ENCODE measurements around the gene EXOSC7. TPM values are rescaled to one million over a fixed set of nuclear protein-coding genes. Genes with fewer than 3 reads are reported as not detected.

EXOSC7 gene
- total and polyA plus RNA-seq, 9 of the 15 experiments (the other 6 are each of a cell fraction or from before 2014, with no cell fraction given) = 88.5 to 237 (median 112) TPM

DNA sequence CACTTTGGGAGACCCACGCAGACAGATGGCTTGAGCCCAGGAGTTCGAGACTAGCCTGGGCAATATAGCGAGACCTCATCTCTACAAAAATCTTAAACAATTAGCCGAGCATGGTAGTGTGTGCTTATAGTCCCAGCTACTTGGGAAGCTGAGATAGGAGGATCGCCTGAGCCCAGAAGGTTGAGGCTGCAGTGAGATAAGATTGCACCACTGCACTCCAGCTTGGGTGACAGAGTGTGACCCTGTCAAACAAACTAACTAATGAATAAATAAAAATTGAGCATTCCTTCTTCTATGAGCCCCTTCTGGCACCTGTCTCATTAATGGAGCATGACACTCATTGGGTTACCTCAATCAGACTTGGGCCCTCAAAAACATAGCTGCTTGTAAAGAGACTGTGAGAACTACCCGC, 7.6 kb upstream of the EXOSC7 start (continued):
- TF ChIP-seq, protein P1, sequence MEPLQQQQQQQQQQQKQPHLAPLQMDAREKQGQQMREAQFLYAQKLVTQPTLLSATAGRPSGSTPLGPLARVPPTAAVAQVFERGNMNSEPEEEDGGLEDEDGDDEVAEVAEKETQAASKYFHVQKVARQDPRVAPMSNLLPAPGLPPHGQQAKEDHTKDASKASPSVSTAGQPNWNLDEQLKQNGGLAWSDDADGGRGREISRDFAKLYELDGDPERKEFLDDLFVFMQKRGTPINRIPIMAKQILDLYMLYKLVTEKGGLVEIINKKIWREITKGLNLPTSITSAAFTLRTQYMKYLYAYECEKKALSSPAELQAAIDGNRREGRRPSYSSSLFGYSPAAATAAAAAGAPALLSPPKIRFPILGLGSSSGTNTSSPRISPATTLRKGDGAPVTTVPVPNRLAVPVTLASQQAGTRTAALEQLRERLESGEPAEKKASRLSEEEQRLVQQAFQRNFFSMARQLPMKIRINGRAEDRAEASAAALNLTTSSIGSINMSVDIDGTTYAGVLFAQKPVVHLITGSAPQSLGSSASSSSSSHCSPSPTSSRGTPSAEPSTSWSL (CRISPR knock-in tag; IDR thresholded peaks at IDR 0.05; ENCODE audit: borderline replicate concordance) = no peak
- TF ChIP-seq SUPT5H (IDR thresholded peaks at IDR 0.05) (no peak), TCF7L2 (IDR thresholded peaks at IDR 0.05; ENCODE audit: low read depth, low read length) (peak; percentile 24; the same call in 1 of the 2 replicates), ZNF165 (CRISPR knock-in tag; IDR thresholded peaks at IDR 0.05; ENCODE audit: borderline replicate concordance) (no peak), SP2 (IDR thresholded peaks at IDR 0.05; ENCODE audit: extremely low read depth, low read depth, low read length, poor library complexity, severe bottlenecking) (no peak), ZZZ3 (IDR thresholded peaks at IDR 0.05) (no peak), KLF10 (CRISPR knock-in tag; IDR thresholded peaks at IDR 0.05) (no peak), FOXM1 (IDR thresholded peaks at IDR 0.05; ENCODE audit: low read depth) (peak; percentile 90), FOXM1 (CRISPR knock-in tag; IDR thresholded peaks at IDR 0.05; ENCODE audit: low read depth) (no peak), ARID2 (IDR thresholded peaks at IDR 0.05) (no peak), MCM2 (IDR thresholded peaks at IDR 0.05; ENCODE audit: low read depth) (no peak), RHOXF2B (CRISPR knock-in tag; conservative IDR thresholded peaks at IDR 0.05) (no peak), SMARCE1 (IDR thresholded peaks at IDR 0.05) (peak; percentile 87), STAT5A (IDR thresholded peaks at IDR 0.05; ENCODE audit: borderline replicate concordance, low read length) (peak; percentile 92), TEAD4 (IDR thresholded peaks at IDR 0.05; ENCODE audit: low read length) (peak; percentile 97), TEAD4 (CRISPR knock-in tag; IDR thresholded peaks at IDR 0.05; ENCODE audit: borderline replicate concordance) (no peak)
- TF ChIP-seq, protein P2, sequence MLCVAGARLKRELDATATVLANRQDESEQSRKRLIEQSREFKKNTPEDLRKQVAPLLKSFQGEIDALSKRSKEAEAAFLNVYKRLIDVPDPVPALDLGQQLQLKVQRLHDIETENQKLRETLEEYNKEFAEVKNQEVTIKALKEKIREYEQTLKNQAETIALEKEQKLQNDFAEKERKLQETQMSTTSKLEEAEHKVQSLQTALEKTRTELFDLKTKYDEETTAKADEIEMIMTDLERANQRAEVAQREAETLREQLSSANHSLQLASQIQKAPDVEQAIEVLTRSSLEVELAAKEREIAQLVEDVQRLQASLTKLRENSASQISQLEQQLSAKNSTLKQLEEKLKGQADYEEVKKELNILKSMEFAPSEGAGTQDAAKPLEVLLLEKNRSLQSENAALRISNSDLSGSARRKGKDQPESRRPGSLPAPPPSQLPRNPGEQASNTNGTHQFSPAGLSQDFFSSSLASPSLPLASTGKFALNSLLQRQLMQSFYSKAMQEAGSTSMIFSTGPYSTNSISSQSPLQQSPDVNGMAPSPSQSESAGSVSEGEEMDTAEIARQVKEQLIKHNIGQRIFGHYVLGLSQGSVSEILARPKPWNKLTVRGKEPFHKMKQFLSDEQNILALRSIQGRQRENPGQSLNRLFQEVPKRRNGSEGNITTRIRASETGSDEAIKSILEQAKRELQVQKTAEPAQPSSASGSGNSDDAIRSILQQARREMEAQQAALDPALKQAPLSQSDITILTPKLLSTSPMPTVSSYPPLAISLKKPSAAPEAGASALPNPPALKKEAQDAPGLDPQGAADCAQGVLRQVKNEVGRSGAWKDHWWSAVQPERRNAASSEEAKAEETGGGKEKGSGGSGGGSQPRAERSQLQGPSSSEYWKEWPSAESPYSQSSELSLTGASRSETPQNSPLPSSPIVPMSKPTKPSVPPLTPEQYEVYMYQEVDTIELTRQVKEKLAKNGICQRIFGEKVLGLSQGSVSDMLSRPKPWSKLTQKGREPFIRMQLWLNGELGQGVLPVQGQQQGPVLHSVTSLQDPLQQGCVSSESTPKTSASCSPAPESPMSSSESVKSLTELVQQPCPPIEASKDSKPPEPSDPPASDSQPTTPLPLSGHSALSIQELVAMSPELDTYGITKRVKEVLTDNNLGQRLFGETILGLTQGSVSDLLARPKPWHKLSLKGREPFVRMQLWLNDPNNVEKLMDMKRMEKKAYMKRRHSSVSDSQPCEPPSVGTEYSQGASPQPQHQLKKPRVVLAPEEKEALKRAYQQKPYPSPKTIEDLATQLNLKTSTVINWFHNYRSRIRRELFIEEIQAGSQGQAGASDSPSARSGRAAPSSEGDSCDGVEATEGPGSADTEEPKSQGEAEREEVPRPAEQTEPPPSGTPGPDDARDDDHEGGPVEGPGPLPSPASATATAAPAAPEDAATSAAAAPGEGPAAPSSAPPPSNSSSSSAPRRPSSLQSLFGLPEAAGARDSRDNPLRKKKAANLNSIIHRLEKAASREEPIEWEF (CRISPR knock-in tag; IDR thresholded peaks at IDR 0.05) = no peak
- TF ChIP-seq, protein P3, sequence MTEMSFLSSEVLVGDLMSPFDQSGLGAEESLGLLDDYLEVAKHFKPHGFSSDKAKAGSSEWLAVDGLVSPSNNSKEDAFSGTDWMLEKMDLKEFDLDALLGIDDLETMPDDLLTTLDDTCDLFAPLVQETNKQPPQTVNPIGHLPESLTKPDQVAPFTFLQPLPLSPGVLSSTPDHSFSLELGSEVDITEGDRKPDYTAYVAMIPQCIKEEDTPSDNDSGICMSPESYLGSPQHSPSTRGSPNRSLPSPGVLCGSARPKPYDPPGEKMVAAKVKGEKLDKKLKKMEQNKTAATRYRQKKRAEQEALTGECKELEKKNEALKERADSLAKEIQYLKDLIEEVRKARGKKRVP (CRISPR knock-in tag; IDR thresholded peaks at IDR 0.05) = peak; percentile 38; the same call in 1 of the 2 replicates
- TF ChIP-seq, protein P4, sequence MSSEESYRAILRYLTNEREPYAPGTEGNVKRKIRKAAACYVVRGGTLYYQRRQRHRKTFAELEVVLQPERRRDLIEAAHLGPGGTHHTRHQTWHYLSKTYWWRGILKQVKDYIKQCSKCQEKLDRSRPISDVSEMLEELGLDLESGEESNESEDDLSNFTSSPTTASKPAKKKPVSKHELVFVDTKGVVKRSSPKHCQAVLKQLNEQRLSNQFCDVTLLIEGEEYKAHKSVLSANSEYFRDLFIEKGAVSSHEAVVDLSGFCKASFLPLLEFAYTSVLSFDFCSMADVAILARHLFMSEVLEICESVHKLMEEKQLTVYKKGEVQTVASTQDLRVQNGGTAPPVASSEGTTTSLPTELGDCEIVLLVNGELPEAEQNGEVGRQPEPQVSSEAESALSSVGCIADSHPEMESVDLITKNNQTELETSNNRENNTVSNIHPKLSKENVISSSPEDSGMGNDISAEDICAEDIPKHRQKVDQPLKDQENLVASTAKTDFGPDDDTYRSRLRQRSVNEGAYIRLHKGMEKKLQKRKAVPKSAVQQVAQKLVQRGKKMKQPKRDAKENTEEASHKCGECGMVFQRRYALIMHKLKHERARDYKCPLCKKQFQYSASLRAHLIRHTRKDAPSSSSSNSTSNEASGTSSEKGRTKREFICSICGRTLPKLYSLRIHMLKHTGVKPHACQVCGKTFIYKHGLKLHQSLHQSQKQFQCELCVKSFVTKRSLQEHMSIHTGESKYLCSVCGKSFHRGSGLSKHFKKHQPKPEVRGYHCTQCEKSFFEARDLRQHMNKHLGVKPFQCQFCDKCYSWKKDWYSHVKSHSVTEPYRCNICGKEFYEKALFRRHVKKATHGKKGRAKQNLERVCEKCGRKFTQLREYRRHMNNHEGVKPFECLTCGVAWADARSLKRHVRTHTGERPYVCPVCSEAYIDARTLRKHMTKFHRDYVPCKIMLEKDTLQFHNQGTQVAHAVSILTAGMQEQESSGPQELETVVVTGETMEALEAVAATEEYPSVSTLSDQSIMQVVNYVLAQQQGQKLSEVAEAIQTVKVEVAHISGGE (CRISPR knock-in tag; IDR thresholded peaks at IDR 0.05) = peak in 1 of 3 experiments; percentile 68; a peak in 2 of 6 replicates

Data from K562 (cell line).